NCI-H1048 (cell line): ENCODE results near the gene MBNL2.

Experiments used
- DNase-seq: peaks from one replicate; lab custom pipeline; 2025; lab: John Stamatoyannopoulos, UW

MBNL2 gene

DNA sequence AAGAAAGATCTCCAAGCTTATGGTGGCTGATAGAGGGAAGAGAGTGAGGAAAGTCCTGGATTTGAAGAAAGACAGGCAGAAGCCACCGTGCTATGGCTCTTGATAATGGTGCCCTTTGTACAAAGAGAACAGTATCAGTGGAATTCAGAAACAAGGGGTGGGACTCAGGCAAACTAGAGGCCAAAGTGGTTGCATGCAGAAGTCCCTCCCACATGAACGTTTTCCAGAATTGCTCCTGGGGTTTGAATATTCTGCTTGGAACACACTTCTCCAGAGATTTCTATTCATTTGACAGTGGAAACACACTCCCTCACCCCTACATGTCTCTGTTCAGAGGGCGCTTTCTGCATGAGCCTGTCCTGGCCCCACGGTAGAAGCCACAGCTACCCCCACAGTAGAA is 10.1 kb upstream of the MBNL2 start:
- DNase-seq, result no peak

GRCh38 chr13:97212601-97213040 is 9.5 kb upstream of the MBNL2 start:
- no peak for DNase-seq

DNA sequence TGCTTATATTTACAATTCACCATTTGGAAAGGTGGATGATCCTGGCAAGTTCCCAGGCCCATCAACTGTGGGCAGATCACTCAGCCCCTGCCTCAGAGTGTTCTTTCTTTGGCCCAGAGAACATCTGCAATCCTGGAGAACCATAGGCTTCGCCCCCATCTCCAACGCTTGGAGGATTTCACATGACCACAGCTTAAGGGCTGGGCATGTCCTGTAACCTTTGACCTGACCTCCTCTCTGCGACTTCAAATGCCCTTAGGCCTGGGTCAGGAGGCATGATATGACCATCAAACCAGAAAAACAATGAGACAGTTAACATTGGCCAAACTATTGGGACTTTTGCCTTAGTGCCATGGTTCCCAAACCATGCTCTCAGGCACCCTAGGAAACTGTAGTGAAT is 7.2 kb upstream of the MBNL2 start:
- DNase-seq, result no peak

GRCh38 chr13:97215325-97215724 is 6.8 kb upstream of the MBNL2 start:
- DNase-seq, result no peak

DNA sequence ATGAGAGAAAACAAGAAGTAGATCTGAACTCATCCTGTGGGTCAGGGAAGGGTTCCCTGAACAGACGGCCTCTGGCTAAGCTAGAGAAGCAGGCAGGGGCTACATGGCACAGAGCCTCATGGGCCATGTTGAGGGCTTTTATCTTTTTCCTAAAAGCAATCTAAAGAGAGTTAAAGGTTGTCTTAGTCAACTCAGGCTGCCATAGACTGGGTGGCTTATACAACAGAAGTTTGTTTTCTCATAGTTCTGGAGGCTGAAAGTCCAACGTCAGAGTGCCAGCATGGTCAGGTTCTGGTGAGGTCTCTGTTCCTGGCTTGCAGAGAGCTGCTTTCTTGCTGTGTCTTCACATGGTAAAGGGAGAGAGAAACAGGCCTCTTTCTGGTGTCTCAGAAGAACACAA is 2.9 kb upstream of the MBNL2 start:
- no peak for DNase-seq

DNA sequence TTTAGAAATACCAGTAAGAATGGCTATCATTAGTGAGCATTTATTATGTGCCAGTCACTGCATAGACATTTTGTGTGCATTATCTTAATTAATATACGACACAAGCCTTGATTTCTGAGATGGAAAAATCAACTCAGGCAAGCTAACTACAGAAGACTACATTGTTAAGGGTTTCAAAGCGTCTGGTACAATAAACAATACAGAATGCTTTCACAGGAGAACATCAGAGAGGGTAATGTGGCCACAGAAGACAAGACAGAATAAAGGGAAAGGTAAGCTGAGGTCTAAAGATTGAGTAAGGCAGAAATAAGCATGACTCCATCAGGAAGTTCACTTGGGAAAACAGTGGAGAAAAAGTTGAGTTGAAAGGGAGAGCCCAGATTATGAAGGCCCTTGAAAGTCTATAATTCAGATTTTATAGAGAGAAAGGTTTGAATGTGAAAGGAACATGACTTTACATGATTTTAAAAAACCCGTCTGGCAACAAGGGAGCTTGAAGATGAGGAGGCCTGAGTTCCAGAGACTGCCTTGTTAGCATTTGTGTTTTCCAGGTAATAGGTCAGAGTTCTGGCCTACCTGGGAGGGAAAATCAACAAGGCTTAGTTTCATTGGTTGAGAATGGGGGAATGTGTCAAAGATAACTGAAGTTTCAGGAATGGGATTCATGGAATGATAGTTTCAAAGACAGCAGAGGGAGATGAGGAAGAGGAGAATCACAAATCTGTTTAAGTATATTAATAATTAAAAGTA is 1.8 kb upstream of the MBNL2 start:
- no peak for DNase-seq

- DNase-seq, result no peak
These were observed 1.1 kb upstream of the MBNL2 start for GRCh38 chr13:97221046-97221445.

DNA sequence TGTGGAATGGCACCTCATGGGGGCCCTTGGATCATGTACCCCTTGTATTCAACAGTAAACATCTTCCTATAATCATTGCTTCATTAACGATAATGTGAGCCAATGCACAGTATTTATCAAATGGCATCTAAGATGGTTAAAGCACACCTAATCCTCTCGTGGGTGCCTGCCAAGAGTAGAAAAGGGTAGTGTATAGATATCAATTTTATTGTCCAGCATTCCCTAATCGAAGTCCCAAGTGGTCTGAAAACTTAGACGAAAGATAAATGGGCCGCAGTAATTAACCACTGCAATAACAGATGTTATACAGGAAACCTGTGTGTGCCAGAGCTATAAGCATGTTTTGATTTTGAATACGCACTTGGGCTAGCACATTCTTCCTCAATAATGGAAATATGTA is 667 bp upstream of the MBNL2 start:
- no peak for DNase-seq

GRCh38 chr13:97223037-97223710 is 1.0 kb downstream of the MBNL2 start:
- no peak for DNase-seq

- DNase-seq, result no peak
These were observed 1.8 kb downstream of the MBNL2 start for GRCh38 chr13:97223711-97224541.

GRCh38 chr13:97224544-97225300 is 2.6 kb downstream of the MBNL2 start:
- no peak for DNase-seq

- no peak for DNase-seq
These were observed 3.4 kb downstream of the MBNL2 start for GRCh38 chr13:97225533-97225932.

GRCh38 chr13:97226013-97226412 is 3.9 kb downstream of the MBNL2 start:
- peak; percentile 15 for DNase-seq

DNA sequence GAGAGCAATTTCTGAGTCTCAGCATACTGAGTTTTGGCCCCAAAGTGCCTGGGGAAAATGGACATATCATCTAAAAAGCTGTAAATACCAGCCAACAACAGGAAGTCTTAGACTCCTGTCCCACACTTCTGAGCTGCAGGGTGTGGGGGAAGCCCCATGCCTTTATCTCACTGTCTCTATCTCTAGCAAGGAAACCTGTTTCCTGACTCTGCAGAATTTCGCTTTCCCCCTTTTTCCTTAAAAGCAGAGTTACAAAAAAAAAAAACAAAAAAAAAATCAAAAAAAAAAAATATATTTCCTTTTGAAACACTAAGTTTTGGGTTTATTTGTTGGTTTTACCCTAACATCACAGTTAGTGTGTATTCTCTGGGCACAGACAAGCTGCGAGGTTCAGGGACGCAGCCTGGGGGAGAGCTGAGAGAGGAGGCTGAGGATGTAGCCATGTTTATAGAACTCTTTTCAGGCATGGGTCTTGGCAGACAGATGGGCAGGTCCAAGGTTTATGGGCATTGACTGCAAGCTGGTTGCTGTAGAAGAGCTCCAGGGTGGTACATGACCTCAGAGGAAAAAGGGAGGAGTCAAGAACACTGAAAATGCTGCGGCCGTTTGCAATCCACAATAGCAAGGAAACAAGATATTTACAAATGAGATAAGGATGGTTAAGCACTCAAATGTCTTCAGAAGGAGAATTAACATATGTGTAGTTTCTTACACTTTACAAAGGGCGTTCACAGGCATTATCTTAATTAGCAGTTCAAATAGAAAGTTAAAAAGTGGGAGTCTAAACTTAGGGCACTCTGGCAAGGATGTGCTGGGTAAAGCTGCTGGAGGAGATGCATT is 4.9 kb downstream of the MBNL2 start:
- no peak for DNase-seq

GRCh38 chr13:97228850-97229521 is 6.9 kb downstream of the MBNL2 start:
- no peak for DNase-seq

- DNase-seq, result no peak
These were observed 7.6 kb downstream of the MBNL2 start for GRCh38 chr13:97229699-97230098.

GRCh38 chr13:97231118-97231828 is 9.1 kb downstream of the MBNL2 start:
- no peak for DNase-seq

GRCh38 chr13:97231829-97232196 is 9.7 kb downstream of the MBNL2 start:
- DNase-seq, result no peak

GRCh38 chr13:97233499-97233898 is 11.4 kb downstream of the MBNL2 start:
- no peak for DNase-seq

- no peak for DNase-seq
These were observed 12.1 kb downstream of the MBNL2 start for GRCh38 chr13:97234236-97234635.
